ENCODE results near the gene HPS1.

The HPS1 gene

DNA sequence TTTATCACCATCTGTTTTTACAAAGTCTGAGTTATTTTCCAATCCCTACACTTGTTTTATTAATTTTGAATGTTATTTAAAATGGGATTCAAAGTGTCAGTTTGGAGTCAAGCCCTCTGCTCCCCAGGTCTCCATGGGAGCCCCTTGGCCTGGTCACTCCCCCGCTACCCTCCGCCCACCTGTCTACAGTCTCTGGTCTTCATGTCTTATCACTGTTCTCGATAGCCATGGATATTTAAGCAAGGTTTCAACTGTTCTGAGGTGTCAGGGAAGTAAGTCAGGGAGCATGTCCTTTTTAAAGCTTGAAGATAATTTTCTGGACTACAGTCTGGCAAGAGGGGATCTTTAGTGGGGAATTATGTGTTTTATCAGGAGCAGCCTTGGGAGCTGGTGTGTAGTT, 19.1 kb upstream of the HPS1 start:
- in situ Hi-C loops (cut with HindIII; ENCODE audit: low sequenced_read_pairs) = loop anchor here (25.0 kb wide), 1 partner anchor 771 kb away; the partner anchor contains the start of gene HPSE2

DNA sequence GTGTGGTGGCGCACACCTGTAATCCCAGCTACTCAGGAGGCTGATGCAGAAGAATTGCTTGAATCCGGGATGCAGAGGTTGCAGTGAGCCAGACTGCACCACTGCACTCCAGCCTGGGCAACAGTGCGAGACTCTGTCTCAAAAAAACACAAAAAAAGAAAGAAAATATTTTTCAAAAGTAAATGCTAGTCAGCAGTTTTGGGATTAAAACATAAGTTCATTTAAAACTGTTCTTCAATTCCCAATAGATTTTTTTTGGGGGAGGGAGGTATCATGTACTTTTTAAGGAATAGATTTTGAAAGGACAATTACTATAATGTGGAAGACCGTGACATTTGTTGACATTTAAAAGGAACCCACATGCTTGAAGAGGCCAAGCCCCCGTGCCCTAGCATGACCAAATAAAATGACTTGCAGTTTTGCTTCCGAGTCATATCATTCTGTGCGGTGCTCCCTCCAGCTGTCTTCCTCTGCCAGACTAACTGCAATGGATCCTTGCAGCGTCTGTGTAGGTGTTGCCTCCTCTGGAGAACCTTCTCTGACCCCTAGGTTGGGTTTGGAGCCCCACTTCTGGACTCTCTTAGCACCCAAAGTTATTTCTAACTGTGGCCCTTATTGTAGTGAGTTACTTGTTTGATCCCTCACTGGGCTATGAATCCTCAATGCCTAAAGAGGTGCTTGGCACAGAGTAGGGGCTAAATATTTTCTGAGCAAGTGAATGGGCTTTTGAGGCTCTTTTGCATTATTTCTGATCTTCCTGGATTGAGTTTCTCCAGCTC, 17.4 kb upstream of the HPS1 start:
- in situ Hi-C loops (cut with HindIII; ENCODE audit: low sequenced_read_pairs) = loop anchor here (25.0 kb wide), 1 partner anchor 773 kb away; the partner anchor contains the start of gene HPSE2

- in situ Hi-C loops (cut with HindIII; ENCODE audit: low sequenced_read_pairs) = loop anchor here (25.0 kb wide), 1 partner anchor 774 kb away; the partner anchor contains the start of gene HPSE2
These were observed 16.3 kb upstream of the HPS1 start for GRCh38 chr10:98463016-98463415.

- in situ Hi-C loops (cut with HindIII; ENCODE audit: low sequenced_read_pairs) = loop anchor here (25.0 kb wide), 1 partner anchor 776 kb away; the partner anchor contains the start of gene HPSE2
These were observed 14.7 kb upstream of the HPS1 start for GRCh38 chr10:98461500-98461842.

- in situ Hi-C loops (cut with HindIII; ENCODE audit: low sequenced_read_pairs) = loop anchor here (25.0 kb wide), 1 partner anchor 776 kb away; the partner anchor contains the start of gene HPSE2
These were observed 14.2 kb upstream of the HPS1 start for GRCh38 chr10:98460837-98461499.

GRCh38 chr10:98458809-98459784, 12.4 kb upstream of the HPS1 start:
- in situ Hi-C loops (cut with HindIII; ENCODE audit: low sequenced_read_pairs) = loop anchor here (25.0 kb wide), 1 partner anchor 778 kb away; the partner anchor contains the start of gene HPSE2

GRCh38 chr10:98457721-98458120, 11.0 kb upstream of the HPS1 start:
- in situ Hi-C loops (cut with HindIII; ENCODE audit: low sequenced_read_pairs) = loop anchor here (25.0 kb wide), 1 partner anchor 780 kb away; the partner anchor contains the start of gene HPSE2

DNA sequence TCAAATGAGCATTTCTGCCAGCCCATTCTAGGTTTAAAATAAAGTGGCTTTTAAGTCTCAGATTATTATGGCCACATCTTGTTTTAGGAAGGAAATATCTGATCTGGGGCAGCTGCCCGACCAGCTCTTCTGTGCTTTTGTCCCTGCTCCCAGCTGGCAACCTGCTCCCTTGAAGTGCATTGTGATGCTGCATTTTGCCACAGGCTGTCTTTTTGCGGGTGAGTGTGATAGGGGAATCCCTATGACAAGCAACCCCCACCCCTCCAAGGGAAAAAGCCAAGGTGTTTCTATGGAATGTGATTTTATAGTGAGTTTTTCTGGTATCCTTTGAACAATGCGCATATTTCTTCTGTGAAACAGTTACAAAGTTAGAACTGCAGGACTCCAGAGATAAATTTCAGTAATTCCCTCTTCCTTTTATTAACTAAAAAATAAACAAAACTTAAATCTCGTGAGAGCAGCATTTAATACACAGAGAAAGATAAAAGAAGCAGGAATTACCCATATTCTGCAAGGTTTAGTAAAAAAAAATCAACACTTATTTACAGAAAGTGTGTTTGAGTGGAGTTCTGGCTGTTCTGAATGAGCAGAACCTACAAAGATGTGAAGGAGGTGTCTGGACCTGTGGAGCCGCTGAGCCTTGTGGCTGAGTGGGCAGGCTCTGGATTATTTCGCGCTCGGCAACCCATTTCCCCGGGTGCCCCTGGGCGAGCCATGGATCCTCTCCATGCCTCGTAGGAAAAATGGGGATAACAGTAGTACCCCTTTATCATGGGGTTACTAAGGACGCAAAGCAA, 10.1 kb upstream of the HPS1 start:
- in situ Hi-C loops (cut with HindIII; ENCODE audit: low sequenced_read_pairs) = loop anchor here (25.0 kb wide), 1 partner anchor 780 kb away; the partner anchor contains the start of gene HPSE2

- in situ Hi-C loops (cut with HindIII; ENCODE audit: low sequenced_read_pairs) = loop anchor here (25.0 kb wide), 1 partner anchor 781 kb away; the partner anchor contains the start of gene HPSE2
These were observed 9.4 kb upstream of the HPS1 start for GRCh38 chr10:98456043-98456570.

- in situ Hi-C loops (cut with HindIII; ENCODE audit: low sequenced_read_pairs) = loop anchor here (25.0 kb wide), 1 partner anchor 784 kb away; the partner anchor contains the start of gene HPSE2
These were observed 7.0 kb upstream of the HPS1 start for GRCh38 chr10:98453729-98454128.

DNA sequence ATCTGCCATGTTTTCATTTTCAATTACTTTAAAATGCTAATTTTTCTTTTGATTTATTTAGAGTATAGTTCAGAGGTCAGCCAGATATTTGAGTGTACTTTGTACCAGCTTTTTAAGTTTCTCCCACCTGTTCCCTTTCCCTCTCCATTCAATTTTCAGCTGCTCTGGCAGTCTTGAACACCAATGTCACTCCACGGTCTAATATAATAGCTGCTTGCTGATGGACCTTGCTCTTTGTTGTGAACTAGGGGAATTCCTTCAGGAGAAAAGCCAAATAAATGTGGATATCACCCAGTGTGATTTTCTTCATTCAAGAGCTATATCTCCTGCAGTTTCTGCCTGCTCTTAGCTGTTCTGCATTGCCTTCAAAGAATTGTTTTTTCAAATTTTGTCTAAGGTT, 3.9 kb upstream of the HPS1 start:
- in situ Hi-C loops (cut with HindIII; ENCODE audit: low sequenced_read_pairs) = loop anchor here (25.0 kb wide), 1 partner anchor 787 kb away; the partner anchor contains the start of gene HPSE2

DNA sequence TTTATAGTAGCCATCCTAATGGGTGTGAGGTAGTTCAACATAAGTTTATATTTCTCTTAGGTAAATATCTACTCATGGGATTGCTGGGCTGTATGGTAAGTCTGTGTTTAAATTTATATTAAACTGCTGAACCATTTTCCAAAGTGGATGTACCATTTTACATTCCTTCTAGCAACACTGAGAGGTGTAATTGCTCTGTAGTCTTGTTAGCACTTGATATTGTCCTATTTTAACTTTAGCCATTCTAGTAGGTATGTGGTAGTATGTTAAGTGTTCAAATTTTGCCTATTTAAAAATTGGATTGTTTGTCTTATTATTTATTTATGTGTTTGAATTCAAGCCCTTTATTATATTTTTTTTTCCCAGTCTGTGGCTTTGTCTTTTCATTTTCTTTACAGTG, 2.6 kb upstream of the HPS1 start:
- in situ Hi-C loops (cut with HindIII; ENCODE audit: low sequenced_read_pairs) = no loop called here

GRCh38 chr10:98446151-98446660, 529 bp downstream of the HPS1 start:
- in situ Hi-C loops (cut with HindIII; ENCODE audit: low sequenced_read_pairs) = no loop called here

DNA sequence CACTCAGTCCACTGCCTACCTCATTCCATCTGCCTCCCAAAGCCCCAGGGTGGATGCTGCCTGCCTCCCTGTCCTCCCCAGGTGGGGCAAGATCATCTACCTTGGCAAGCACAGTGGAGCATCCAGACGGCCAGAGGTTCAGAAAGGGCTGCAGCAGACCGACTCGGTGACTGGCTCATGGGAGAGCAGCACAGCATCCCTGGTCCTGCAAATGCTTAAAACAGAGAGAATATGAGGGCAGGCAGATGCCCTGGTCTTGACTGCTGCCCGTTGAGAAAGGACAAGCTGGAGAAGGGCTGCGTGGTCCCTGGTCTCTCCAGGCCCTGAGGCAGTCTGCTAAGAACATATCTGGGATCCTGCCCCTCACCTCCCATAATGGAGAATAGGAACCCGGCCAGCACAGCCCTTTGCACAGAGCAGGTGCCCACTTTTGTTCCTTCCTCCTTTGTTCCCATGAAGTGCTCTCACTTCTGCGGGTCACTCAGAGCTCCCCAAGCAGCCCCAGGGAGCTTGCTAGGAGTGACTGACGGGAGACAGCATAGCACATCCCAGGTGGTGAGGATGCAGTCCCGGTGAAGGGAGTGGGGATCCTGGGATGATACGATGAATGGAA, 1.4 kb downstream of the HPS1 start:
- in situ Hi-C loops (cut with HindIII; ENCODE audit: low sequenced_read_pairs) = no loop called here

GRCh38 chr10:98444314-98445006, 2.3 kb downstream of the HPS1 start:
- in situ Hi-C loops (cut with HindIII; ENCODE audit: low sequenced_read_pairs) = no loop called here

- in situ Hi-C loops (cut with HindIII; ENCODE audit: low sequenced_read_pairs) = no loop called here
These were observed 8.0 kb downstream of the HPS1 start for GRCh38 chr10:98438715-98439114.

DNA sequence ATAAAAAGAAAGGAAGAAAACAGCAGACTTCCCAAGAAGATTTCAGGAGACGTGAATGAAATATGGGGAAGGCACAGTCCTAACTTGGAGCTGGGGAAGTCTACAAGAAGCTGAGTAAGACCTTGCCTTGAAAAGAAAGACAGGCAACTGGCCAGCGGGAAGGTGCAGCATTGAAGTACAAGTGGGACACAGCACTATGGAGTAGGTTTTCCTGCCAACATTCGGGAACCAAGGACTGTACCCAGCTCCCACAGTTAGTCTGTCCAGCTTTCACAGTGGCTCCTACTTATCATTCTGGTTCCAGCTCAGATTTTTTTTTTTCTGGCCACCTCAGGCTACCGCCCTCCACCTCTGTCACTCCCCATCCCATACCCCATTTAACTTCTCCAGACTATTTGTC, 10.0 kb downstream of the HPS1 start:
- in situ Hi-C loops (cut with HindIII; ENCODE audit: low sequenced_read_pairs) = no loop called here

- in situ Hi-C loops (cut with HindIII; ENCODE audit: low sequenced_read_pairs) = no loop called here
These were observed 11.6 kb downstream of the HPS1 start for GRCh38 chr10:98435178-98435577.

All from endothelial cell of hepatic sinusoid (primary cell).